Smooth muscle cell (in vitro differentiated cells): ENCODE results near the gene LRIT2. TPM values are rescaled to one million over a fixed set of nuclear protein-coding genes. Genes with fewer than 3 reads are reported as not detected.

Experiments
- DNase-seq: peaks from one replicate; lab custom pipeline; 2025; ENCODE audit not compliant: unreplicated experiment; lab: John Stamatoyannopoulos, UW
- H2AFZ ChIP-seq: fragments of 200-600 bp; sonication (generic); 2 replicates; pipeline ENCODE4 v1.6.0; 2016; ENCODE audit warnings: antibody characterized with exemption, low read depth, mild to moderate bottlenecking
- H3F3A ChIP-seq: fragments of 200-600 bp; sonication (generic); 2 replicates; pipeline ENCODE4 v1.6.0; 2017; ENCODE audit warnings: antibody characterized with exemption, low read depth
- H3K27ac ChIP-seq: fragments of 200-600 bp; sonication (generic); 2 replicates; pipeline ENCODE4 v1.5.1; 2016; ENCODE audit warnings: low read depth, mild to moderate bottlenecking
- H3K27me3 ChIP-seq: fragments of 200-600 bp; sonication (generic); 2 replicates; pipeline ENCODE4 v1.6.1; 2016; ENCODE audit warnings: low read depth, mild to moderate bottlenecking
- H3K36me3 ChIP-seq: fragments of 200-600 bp; sonication (generic); 2 replicates; pipeline ENCODE4 v1.5.1; 2016; ENCODE audit warnings: low read depth
- H3K4me1 ChIP-seq: fragments of 200-600 bp; sonication (generic); 2 replicates; pipeline ENCODE4 v1.5.1; 2016; ENCODE audit warnings: low read depth
- H3K4me2 ChIP-seq: fragments of 200-600 bp; sonication (generic); 2 replicates; pipeline ENCODE4 v1.6.0; 2016; ENCODE audit warnings: mild to moderate bottlenecking
- H3K4me3 ChIP-seq: fragments of 200-600 bp; sonication (generic); 2 replicates; pipeline ENCODE4 v1.5.1; 2016; ENCODE audit warnings: mild to moderate bottlenecking
- H3K79me2 ChIP-seq: fragments of 200-600 bp; sonication (generic); 2 replicates; pipeline ENCODE4 v1.6.0; 2016; ENCODE audit warnings: low read depth, mild to moderate bottlenecking
- H3K9ac ChIP-seq: fragments of 200-600 bp; sonication (generic); 2 replicates; pipeline ENCODE4 v1.6.0; 2016; ENCODE audit warnings: low read depth
- H3K9me3 ChIP-seq: fragments of 200-600 bp; sonication (generic); replicated peaks from 2 replicates; pipeline ENCODE4 v1.5.1; 2016; ENCODE audit warnings: low read depth
- H4K20me1 ChIP-seq: fragments of 200-600 bp; sonication (generic); 2 replicates; pipeline ENCODE4 v1.6.0; 2016; ENCODE audit warnings: low read depth
- CTCF ChIP-seq: fragments of 200-600 bp; sonication (generic); IDR thresholded peaks from 2 replicates; pipeline ENCODE4 v1.5.1; 2017; ENCODE audit warnings: borderline replicate concordance, mild to moderate bottlenecking, antibody characterized with exemption; ENCODE audit not compliant: insufficient read depth, poor library complexity, severe bottlenecking
- WGBS: methylation state at CpG from one replicate; pipeline ENCODE4 v1.1.7; 2016; ENCODE audit warnings: low lambda C conversion rate; 5-methylcytosine and 5-hydroxymethylcytosine counted together
- polyA plus RNA-seq: library from polyadenylated mRNA; unstranded; fragments of >200 nt; fragmentation: Nextera tagmentation; extraction: Ambion mirVana; gene quantifications from 2 replicates; pipeline ENCODE4 v1.2.1, GENCODE V29; 2016
- total RNA-seq: library from RNA; depleted of rRNA; stranded (reverse); fragments of >200 nt; gene quantifications from 2 replicates; pipeline ENCODE4 v1.2.3, GENCODE V29; 2014

LRIT2 gene
- total and polyA plus RNA-seq, 2 experiments from 2014 or later, result not detected

GRCh38 chr10:84177541-84178141 lies 47.7 kb downstream of the LRIT2 start:
- Histone ChIP-seq H3K9ac (no peak overlapping the region), H3K27me3 (no peaks in the 10 kb centered on the region), H3K9me3 (no peaks in the 10 kb centered on the region), H3K79me2 (no peaks in the 10 kb centered on the region), H3K4me1 (no peaks in the 10 kb centered on the region), H3K4me3 (no peak overlapping the region), H3K27ac (no peak overlapping the region), H2AFZ (no peak overlapping the region), H3K36me3 (no peaks in the 10 kb centered on the region), H4K20me1 (no peaks in the 10 kb centered on the region), H3K4me2 (no peak overlapping the region), H3F3A (no peaks in the 10 kb centered on the region)
- 94% methylated on average over 8 of the region's 8 CpGs for WGBS
- no peak for TF ChIP-seq CTCF
- no peak for DNase-seq

DNA sequence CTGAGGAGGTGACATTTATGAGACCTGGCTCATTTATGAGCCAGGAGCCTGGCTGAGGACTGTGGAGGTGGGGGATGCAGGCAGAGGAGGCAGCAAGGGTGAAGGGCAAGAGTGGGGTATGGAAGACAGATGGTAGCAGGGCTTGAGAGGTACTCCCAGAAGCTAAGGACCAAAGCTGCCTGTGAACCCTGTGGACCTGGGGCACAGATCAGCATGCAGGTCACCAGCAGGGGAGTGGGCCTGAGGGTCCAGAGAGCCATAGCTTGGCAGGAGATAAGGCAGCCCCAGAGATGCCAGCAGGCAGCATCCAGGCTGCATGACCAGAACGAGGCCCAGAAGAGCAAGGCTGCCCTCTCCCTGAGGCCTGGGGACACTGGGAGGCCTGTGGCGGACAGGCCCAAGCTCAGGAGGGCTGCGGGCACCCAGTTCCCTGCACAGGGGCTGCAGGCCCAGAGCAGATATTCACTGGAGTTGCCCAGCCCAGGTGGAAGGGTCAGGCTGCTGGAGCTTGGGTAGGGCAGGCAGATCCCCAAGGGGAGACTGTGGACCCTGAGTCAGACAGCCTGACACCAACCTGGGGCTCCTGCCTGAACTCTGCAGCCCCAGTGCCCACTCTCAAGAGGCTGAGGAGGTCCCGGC lies 48.4 kb downstream of the LRIT2 start:
- WGBS, result 94% methylated on average over 4 of the region's 4 CpGs
- Histone ChIP-seq H3K4me3 (no peak overlapping the region), H3K9ac (no peak overlapping the region), H3K36me3 (no peaks in the 10 kb centered on the region), H2AFZ (no peak overlapping the region), H3K4me2 (no peak overlapping the region), H3K4me1 (no peaks in the 10 kb centered on the region), H3K9me3 (no peaks in the 10 kb centered on the region), H4K20me1 (no peaks in the 10 kb centered on the region), H3F3A (no peaks in the 10 kb centered on the region), H3K79me2 (no peaks in the 10 kb centered on the region), H3K27me3 (no peaks in the 10 kb centered on the region), H3K27ac (no peak overlapping the region)
- DNase-seq, result no peak
- no peak for TF ChIP-seq CTCF

DNA sequence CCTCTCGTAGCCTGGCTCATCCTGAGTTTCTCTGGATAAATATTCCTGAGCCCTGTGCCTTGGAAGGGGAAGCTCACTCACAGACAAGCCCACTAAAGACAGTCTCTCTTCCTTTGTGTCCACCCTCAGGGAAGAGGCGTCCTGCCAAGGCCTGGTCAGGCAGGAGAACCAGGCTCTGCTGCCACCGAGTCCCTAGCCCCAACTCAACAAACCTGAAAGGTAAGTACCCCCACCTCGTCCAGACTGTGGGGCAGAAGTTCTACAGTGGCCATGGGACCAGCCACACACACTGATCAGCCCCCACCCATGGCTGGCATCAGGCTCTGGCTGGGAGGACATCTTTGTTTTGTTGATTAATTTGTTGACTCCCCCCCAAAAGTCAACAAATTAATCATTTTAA lies 49.0 kb downstream of the LRIT2 start:
- Histone ChIP-seq H3K27me3 (no peaks in the 10 kb centered on the region), H3K79me2 (no peaks in the 10 kb centered on the region), H3F3A (no peaks in the 10 kb centered on the region), H3K9me3 (no peaks in the 10 kb centered on the region), H4K20me1 (no peaks in the 10 kb centered on the region), H3K4me1 (no peaks in the 10 kb centered on the region), H3K27ac (no peak overlapping the region), H3K4me3 (no peak overlapping the region), H3K36me3 (no peaks in the 10 kb centered on the region), H2AFZ (no peak overlapping the region), H3K9ac (no peak overlapping the region), H3K4me2 (no peak overlapping the region)
- 78% methylated on average over 4 of the region's 4 CpGs for WGBS
- no peak for DNase-seq
- no peak for TF ChIP-seq CTCF

- no peak overlapping the region for H3K9ac ChIP-seq
- H3K27me3 ChIP-seq, result no peaks in the 10 kb centered on the region
- H3K27ac ChIP-seq, result no peak overlapping the region
- H2AFZ ChIP-seq, result no peak overlapping the region
- H3K79me2 ChIP-seq, result no peaks in the 10 kb centered on the region
- 94% methylated on average over 6 of the region's 6 CpGs for WGBS
- no peaks in the 10 kb centered on the region for H3K4me1 ChIP-seq
- H3K36me3 ChIP-seq, result no peaks in the 10 kb centered on the region
- no peak for TF ChIP-seq CTCF
- no peak overlapping the region for H3K4me3 ChIP-seq
- H4K20me1 ChIP-seq, result no peaks in the 10 kb centered on the region
- H3K4me2 ChIP-seq, result no peak overlapping the region
- no peaks in the 10 kb centered on the region for H3F3A ChIP-seq
- no peak for DNase-seq
- no peaks in the 10 kb centered on the region for H3K9me3 ChIP-seq
These were observed 49.9 kb downstream of the LRIT2 start for GRCh38 chr10:84175436-84175835.
